Left renal cortex interstitium (tissue), 4 donors: Measurements from ENCODE around the gene MLXIP. TPM values are rescaled to one million over a fixed set of nuclear protein-coding genes. Genes with fewer than 3 reads are reported as not detected.

ENCODE experiments used
- DNase-seq, 4 donors: peaks; one replicate each; pipeline ENCODE4 v3.0.0-alpha.2; 2013; ENCODE audit warnings: low read depth in 4 of 4, low spot score in 2 of 4, missing footprints in 1 of 4
- polyA plus RNA-seq, 4 donors: library from polyadenylated mRNA; unstranded; fragments of 120-200 nt; gene quantifications; one replicate each; pipeline ENCODE4 v1.2.1, GENCODE V29; 2013; ENCODE audit not compliant: insufficient read length in 4 of 4

Gene MLXIP
- polyA plus RNA-seq, 4 donors = 25.2 to 58.5 (median 38.2) TPM

DNA sequence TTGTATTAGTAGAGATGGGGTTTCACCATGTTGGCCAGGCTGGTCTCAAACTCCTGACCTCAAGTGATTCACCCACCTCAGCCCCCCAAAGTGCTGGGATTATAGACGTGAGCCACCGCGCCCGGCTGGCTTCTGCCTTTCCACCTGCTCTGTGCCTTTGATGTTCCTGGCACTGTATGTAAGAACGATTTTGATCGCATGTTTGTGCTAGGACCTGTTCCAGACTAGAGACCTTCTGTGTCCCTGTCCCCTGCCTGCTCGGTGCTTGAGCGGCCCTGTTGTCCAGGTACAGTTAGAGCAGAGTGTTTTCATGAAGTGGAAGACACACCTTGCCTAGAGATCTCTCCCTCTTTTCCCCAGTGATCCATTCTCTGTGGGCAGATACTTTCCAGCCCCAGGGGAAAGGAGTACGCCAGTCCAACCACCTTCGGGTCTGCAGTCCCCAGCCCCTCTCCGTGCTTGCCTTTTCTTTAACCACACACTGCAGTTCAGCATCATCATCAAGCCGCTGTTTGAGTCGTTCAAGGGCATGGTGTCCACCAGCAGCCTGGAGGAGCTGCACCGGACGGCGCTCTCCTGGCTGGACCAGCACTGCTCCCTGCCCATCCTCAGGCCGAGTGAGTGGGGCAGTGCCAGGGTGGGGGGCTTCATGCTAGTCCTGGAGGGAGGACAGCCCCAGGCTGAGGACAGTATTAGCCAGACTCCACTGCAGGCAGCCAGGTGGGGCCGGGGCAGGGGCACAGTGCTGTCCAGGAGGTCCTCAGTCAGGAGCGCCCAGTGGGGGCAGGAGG lies 62.1 kb downstream of the MLXIP start:
- no peak for DNase-seq

DNA sequence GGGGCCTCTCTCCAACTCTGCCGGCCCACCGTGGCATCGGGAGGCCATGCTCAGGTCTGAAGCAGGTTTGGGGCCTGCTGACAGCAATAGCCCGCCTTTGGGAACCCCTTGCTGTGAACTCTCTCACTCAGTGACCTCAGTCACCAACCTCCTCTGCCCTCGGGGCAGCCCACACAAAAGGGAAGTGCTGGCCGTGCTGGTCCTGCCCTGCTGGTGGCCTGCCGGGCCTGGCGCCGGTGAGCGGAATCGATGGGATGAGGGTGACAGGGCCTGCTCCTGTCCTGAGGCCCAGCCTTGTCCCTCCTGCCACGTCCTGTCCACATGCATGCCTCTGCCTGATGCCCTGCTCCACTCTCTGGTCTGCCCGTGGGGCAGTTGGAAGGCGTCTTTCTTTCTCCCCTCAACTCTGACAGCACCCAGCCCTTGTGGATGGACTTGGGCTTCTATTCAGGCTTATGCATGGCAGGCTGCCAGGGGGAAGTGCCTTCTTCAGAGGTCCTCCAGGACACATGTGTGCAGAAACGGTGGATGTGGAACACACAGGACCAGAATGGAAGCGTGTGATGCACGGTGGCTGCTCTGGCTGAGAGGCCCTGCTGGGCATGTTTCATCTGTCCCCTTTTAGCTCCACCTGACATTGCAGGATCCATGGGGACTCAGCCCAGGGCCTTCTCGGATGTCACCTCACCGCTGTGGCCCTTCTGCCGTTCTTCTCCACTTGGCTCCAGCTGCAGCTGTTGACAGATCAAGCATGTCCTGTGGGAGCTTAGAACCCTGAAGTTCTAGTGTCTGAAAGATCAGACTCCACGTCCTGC lies 63.6 kb downstream of the MLXIP start:
- no peak for DNase-seq

DNA sequence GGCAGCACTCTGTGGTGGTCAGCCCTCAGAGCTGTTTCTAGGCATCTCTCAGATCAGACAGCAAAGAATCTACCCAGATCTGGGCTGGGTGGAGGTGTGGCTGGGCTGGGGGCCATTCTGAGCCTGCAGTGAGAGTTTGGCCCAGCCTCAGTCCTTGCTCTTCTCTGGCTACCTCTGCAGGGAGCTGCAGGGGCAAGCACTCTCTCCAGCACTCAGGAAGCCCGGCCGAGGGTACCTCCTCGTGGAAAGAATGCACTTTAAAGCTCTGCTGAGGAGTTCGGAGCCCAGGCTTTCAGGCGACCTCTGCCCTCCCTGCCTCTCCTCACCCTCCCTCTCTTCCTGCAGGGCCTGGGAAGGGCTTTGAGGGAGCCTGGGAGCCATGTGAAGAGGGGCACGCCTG lies 64.3 kb downstream of the MLXIP start:
- no peak for DNase-seq

- no peak for DNase-seq
Observed at GRCh38 chr12:122144885-122145284, 66.3 kb downstream of the MLXIP start.

DNA sequence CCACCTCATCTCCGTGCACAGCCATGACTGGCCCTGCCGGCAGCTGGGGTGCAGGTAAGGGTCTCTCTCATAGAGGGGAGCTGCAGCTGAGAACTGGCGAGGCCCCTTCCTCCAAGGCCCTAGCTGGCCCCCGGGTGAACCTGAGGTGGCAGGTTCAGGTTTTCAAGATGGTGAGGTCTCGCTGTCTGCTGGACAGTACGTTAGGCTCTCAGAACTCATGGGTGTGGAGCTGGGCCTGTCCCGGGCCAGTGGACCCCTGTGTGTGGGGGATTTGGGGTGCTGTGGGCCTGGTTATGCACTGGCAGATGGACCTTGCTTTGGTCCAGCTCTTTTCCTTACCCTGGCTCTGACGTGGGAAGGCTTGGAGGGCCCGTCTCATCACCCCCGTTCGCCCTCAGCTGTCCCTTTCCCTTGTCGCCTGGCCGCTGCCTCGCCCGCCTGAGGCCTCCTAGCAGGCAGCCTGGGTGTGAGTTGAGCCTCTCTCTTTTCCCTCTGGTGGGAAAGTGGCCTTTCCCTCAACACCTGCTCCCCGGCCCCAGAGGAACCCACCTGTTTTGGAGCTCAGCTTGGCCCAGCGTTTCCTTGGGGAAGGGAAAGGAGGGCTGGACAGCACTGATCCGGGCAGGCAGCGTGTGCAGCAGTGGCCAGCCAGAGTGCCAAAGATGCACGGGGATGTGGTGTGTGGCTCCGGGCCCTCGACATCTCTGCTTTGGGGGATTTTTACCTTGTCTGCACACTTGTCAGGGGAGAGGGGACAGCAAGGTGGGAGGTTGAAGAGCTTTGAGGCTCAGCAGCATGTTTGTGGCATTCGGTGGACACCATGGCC lies 67.2 kb downstream of the MLXIP start:
- no peak for DNase-seq

GRCh38 chr12:122147514-122148290 lies 69.1 kb downstream of the MLXIP start:
- DNase-seq = no peak

DNA sequence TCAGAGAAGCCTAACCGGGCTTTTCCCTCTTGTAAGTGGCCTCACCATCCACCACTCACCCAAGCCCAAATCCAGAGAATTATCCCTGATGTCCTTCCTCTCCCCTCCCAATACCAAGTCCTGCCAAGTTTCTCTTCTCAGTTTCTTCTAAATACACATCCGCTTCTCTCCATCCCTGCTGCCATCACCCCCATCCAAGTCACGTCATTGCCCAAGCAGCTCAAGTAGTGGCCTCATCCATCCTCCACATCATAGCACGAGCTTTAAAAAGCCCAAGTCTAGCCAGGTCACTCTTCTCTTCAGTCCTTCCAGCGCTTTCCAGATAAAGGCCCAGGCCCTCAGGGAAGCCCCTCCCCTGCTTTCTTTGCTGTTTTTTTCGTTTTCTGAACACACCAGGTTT lies 70.1 kb downstream of the MLXIP start:
- DNase-seq = no peak

- no peak for DNase-seq
Observed at GRCh38 chr12:122150127-122150681, 71.6 kb downstream of the MLXIP start.

- no peak for DNase-seq
Observed at GRCh38 chr12:122152754-122153153, 74.2 kb downstream of the MLXIP start.

DNA sequence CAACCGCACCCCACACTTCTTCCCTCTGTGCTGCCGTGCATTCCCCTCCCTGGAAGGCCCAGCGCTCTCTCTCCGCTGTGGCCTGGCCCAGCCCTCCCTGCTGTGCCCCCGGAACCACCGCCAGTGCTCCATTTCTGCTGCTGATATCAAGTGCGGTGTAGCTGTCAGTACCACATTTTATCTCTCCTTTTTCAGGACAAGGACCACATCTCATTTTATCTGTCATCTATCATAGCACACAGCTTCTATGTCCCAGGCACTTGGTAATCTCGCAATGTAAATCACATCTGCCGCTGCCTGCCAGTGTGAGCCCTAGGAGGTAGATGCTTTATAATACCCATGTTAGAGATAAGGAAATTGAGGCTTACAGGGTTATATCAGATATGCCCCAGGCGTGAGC lies 77.1 kb downstream of the MLXIP start:
- no peak for DNase-seq

DNA sequence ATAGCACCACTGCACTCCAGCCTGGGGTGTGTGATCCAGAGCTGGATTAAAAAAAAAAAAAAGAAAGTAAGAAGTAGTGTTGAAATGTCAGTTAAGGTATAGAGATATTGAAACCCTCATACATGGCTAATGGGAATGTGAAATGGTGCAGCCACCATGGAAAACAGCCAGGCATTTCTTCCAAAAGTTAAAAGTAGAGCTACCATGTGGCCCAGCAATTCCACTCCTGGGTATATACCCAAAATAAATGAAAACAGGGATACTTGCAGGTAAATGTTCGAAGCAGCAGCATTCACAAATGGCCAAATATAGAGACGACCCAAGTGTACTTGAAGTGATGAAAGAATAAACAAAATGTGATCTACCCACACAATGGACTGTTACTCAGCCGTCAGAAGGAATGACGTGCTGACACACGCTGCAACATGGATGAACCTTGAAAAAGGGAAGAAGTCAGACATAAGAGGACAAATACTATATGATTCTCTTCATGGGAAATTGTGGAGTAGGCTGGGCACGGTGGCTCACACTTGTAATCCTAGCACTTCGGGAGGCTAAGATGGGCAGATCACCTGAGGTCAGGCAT lies 80.2 kb downstream of the MLXIP start:
- no peak for DNase-seq

DNA sequence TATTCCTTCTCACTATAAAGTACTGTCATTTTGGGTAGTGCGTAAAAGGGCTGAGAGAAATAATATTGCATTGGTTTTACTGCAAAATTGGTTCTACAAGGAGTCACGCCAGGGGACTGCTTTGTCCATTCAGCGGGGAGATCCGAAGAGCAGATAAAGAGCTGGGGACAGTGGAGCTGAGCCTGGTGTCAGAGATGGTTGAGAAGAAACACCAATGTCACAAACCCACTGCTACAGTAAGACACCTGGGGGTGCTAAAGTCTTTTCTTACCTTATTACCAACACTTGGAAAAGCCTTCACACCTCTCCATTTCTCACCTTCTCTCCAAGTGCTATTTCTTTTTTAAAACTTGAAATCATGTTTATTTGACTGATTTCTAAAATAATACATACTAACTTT lies 81.3 kb downstream of the MLXIP start:
- DNase-seq = no peak

- DNase-seq = no peak
Observed at GRCh38 chr12:122160761-122161160, 82.2 kb downstream of the MLXIP start.

GRCh38 chr12:122161682-122162081 lies 83.1 kb downstream of the MLXIP start:
- no peak for DNase-seq

- no peak for DNase-seq
Observed at GRCh38 chr12:122162976-122163375, 84.4 kb downstream of the MLXIP start.

GRCh38 chr12:122166422-122167349 lies 88.1 kb downstream of the MLXIP start:
- no peak for DNase-seq

GRCh38 chr12:122167356-122167925 lies 88.9 kb downstream of the MLXIP start:
- no peak for DNase-seq

DNA sequence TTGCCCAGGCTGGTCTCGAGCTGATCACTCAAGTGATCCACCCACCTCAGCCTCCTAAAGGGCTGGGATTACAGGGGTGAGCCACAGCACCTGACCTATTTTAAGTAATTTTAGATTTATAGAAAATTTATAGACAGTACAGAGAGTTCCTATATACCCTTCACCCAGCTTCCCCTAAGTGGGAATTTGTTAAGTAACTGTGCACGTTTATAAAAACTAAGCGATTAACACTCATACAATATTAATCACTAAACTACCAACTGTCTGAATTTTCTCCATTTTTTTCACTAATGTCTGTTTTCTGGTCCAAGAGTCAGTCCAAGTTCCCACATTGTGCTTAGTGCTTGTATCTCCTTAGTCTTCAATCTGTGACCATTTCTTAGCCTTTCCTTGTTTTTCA lies 89.9 kb downstream of the MLXIP start:
- no peak for DNase-seq
